ENCODE measurements around the gene NDUFB10. TPM values are rescaled to one million over a fixed set of nuclear protein-coding genes. Genes with fewer than 3 reads are reported as not detected.
A peak's percentile ranks its signal among the peaks of the same experiment; 100 is the strongest.

The NDUFB10 gene
- total and polyA plus RNA-seq, 8 donors = 28.6 to 285 (median 92.9) TPM

DNA sequence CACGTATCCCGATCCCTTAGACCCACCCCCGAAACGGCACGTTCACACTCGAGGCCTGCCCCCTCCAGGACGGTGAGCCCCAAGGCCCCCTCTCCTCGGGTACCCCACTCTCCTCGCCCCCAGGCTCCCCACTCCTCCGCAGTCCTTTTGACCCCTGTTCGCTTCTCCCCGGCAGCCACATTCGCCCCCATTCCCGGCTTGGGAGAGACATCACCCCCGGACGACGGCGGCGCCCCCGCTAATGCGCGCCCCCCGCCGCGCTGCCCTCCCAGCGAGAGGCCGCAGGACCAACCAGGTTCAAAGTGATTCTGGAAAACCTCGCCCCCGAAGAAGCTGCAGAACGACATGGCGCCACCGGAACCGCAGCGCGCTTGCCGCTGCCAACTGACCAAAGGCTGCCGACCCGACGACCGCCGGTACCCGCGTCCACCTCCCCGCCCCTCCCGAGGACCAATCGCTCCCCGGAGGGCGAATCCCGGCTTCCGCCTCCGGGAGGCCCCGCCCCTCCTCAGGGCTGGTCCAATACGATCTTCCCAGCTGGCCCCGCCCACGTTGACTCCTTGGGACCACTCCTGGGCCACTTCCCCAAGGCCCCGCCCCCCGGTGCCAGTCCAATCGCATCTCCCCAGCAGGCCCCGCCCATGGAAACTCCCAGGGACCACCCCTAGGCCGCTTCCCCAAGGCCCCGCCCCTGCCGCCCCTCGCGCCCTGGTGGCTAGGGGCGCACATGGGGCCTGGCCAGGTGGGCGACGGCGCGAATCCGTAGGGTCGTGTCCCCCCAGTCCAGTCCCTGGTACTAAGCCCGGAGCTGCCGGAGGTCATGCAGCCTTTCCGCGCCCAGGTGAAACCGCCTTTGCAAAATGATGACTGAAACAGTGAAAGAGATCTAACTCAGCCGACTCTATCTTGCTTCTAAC, 16.3 kb upstream of the NDUFB10 start, which contains the start of gene MSRB1:
Gene MSRB1, minus strand, starts transcription at position 390 of the 917 bp plus-strand sequence. Its CDS starts 43 bp downstream, at position 347.
- intact Hi-C loops (cut with DNase I; ENCODE audit: low total_unique reads) = no loop called here
- H3K27me3 ChIP-seq = no peaks in the 10 kb centered on the region
- H3K36me3 ChIP-seq = peaks cover 27 to 32% (median 32%) of the 10 kb centered on the region in 4 donors
- peak within 1 kb of the TSS; percentile 74 to 94 (median 86) for H3K4me3 ChIP-seq
- peak in 2 of 4 donors; percentile 52 to 89 for TF ChIP-seq POLR2A (IDR thresholded peaks at IDR 0.05)
- peak; percentile 93 to 98 (median 96) for TF ChIP-seq POLR2AphosphoS5 (IDR thresholded peaks at IDR 0.05)
- TF ChIP-seq, protein P1, sequence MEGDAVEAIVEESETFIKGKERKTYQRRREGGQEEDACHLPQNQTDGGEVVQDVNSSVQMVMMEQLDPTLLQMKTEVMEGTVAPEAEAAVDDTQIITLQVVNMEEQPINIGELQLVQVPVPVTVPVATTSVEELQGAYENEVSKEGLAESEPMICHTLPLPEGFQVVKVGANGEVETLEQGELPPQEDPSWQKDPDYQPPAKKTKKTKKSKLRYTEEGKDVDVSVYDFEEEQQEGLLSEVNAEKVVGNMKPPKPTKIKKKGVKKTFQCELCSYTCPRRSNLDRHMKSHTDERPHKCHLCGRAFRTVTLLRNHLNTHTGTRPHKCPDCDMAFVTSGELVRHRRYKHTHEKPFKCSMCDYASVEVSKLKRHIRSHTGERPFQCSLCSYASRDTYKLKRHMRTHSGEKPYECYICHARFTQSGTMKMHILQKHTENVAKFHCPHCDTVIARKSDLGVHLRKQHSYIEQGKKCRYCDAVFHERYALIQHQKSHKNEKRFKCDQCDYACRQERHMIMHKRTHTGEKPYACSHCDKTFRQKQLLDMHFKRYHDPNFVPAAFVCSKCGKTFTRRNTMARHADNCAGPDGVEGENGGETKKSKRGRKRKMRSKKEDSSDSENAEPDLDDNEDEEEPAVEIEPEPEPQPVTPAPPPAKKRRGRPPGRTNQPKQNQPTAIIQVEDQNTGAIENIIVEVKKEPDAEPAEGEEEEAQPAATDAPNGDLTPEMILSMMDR (IDR thresholded peaks at IDR 0.05) = no peak
- no peak for TF ChIP-seq EP300 (IDR thresholded peaks at IDR 0.05)
- peak within 1 kb of the TSS; percentile 78 to 91 (median 88) for H3K27ac ChIP-seq
- no peaks in the 10 kb centered on the region for H3K9me3 ChIP-seq
- 1 to 2% (median 1%) methylated on average over 30 to 77 of the region's 77 CpGs for WGBS, 5 donors
- DNase-seq = peak; percentile 100
- H3K4me1 ChIP-seq = peaks cover 19 to 45% (median 29%) of the 10 kb centered on the region in 4 donors

DNA sequence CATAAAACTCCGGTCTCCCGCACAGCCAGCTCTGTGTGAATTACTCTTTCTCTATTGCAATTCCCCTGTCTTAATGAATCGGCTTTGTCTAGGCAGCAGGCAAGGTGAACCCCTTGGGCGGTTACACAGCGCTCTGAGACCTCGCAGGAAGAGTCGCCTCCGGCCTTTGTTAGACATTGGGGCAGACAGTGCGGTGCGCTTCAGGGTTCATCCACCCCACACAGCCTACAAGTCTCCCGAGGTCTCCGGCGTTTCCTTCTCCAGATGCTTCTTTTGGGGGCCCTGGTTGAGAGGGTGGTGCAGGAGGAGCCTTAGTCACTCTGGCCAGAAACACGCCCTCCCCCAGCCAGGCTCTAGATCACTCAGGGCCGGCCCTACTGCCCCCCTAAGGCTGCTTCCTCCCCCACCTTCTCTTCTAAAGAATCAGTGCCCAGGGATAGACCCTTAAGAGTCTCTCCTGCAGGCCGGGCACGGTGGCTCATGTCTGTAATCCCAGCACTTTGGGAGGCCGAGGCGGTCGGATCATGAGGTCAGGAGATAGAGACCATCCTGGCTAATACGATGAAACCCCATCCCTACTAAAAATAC, 14.6 kb upstream of the NDUFB10 start:
- Histone ChIP-seq H3K27me3 (no peaks in the 10 kb centered on the region), H3K4me3 (no peak overlapping the region), H3K9me3 (no peaks in the 10 kb centered on the region), H3K4me1 (peaks cover 19 to 39% (median 29%) of the 10 kb centered on the region in 4 donors), H3K27ac (no peak overlapping the region), H3K36me3 (peaks cover 11 to 16% (median 15%) of the 10 kb centered on the region in 4 donors)
- WGBS, 5 donors = 92 to 95% (median 93%) methylated on average over 21 of the region's 21 CpGs
- TF ChIP-seq, protein P1 (IDR thresholded peaks at IDR 0.05) = no peak
- no peak for TF ChIP-seq EP300 (IDR thresholded peaks at IDR 0.05)
- TF ChIP-seq POLR2A (IDR thresholded peaks at IDR 0.05) = no peak
- no peak for TF ChIP-seq POLR2AphosphoS5 (IDR thresholded peaks at IDR 0.05)
- intact Hi-C loops (cut with DNase I; ENCODE audit: low total_unique reads) = no loop called here
- DNase-seq = no peak

DNA sequence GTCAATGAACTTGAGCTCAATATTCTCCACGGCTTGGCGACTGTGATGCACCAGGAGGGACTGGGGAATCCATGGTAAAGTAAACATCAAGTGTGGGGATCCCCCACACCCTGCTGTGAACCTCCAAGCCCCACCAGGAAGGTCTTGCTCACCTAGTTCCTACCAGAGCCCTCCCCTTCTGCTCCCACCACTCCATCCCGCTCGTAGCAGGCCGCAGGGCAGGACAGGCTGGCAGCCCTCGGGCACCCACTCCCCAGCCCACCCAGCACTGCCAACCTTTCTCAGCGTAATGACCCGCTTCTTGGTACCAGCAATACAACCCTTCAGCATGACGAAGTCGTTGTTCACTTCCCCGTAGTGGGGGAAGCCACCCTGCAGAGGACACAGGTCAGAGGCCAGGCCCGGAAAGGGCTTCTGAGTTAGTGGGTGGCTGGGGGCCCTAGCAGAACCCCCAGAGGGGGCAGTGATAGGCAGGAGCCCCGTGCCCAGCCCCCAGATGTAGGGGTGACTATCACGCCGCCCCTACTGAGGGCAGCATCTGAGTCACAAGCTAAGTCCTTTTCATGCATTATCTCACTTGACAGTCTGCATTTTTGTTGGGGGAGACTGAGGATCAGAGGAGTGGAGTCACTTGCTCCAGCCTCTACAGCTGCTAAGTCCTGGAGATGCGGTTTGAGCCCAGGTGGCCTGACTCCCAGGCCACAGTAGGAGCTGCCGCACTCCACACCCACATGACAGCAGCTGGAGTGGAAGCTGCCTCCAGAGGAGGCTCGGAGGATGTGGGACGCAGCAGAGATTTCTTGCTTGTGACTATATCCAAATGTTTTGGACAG, 13.6 kb upstream of the NDUFB10 start:
- no peak for DNase-seq
- peaks cover 18 to 30% (median 25%) of the 10 kb centered on the region in 4 donors for H3K4me1 ChIP-seq
- intact Hi-C loops (cut with DNase I; ENCODE audit: low total_unique reads) = no loop called here
- H3K27ac ChIP-seq = no peak overlapping the region
- TF ChIP-seq, protein P1 (IDR thresholded peaks at IDR 0.05) = no peak
- TF ChIP-seq POLR2A (IDR thresholded peaks at IDR 0.05) (no peak), POLR2AphosphoS5 (IDR thresholded peaks at IDR 0.05) (no peak), EP300 (IDR thresholded peaks at IDR 0.05) (no peak)
- H3K36me3 ChIP-seq = peaks cover 2 to 5% (median 5%) of the 10 kb centered on the region in 4 donors
- 81 to 87% (median 85%) methylated on average over 19 of the region's 19 CpGs for WGBS, 5 donors
- H3K9me3 ChIP-seq = no peaks in the 10 kb centered on the region
- no peak overlapping the region for H3K4me3 ChIP-seq
- H3K27me3 ChIP-seq = no peaks in the 10 kb centered on the region
